HepG2 (cell line): ENCODE data around the gene OR6S1. TPM values are rescaled to one million over a fixed set of nuclear protein-coding genes. Genes with fewer than 3 reads are reported as not detected.

Experiments used
- ARHGAP35 ChIP-seq: sonication (generic); formaldehyde crosslinking; IDR thresholded peaks from 2 replicates; pipeline ENCODE4 v1.9.0; 2022; ENCODE audit warnings: mild to moderate bottlenecking, inconsistent platforms, moderate library complexity, missing genetic modification reagents, borderline replicate concordance
- CAMTA2 ChIP-seq: sonication (generic); formaldehyde crosslinking; IDR thresholded peaks from 2 replicates; pipeline ENCODE4 v1.4.0; 2020; ENCODE audit warnings: mild to moderate bottlenecking, missing genetic modification reagents, borderline replicate concordance
- DMAP1 ChIP-seq: IDR thresholded peaks from 2 replicates; pipeline ENCODE4 v1.6.1; 2016
- FIP1L1 ChIP-seq: fragments of 200-400 bp; formaldehyde crosslinking; IDR thresholded peaks from 2 replicates; pipeline ENCODE4 v1.6.1; 2018; ENCODE audit warnings: low read depth, mild to moderate bottlenecking, low read length, moderate library complexity, borderline replicate concordance; ENCODE audit not compliant: insufficient read depth
- KDM5A ChIP-seq: fragments of 200-600 bp; sonication (generic); IDR thresholded peaks from 2 replicates; pipeline ENCODE4 v1.7.0; 2018; ENCODE audit warnings: antibody characterized with exemption, mild to moderate bottlenecking, low read length, borderline replicate concordance
- POLR2G ChIP-seq: fragments of 200-400 bp; formaldehyde crosslinking; IDR thresholded peaks from 2 replicates; pipeline ENCODE4 v1.6.1; 2018; ENCODE audit warnings: mild to moderate bottlenecking, low read depth, low read length, moderate library complexity
- TCF7L2 ChIP-seq: IDR thresholded peaks from 2 replicates; pipeline ENCODE4 v1.6.1; 2011; ENCODE audit warnings: mild to moderate bottlenecking, low read depth, low read length, moderate library complexity
- ZFP62 ChIP-seq: sonication (generic); formaldehyde crosslinking; IDR thresholded peaks from 2 replicates; pipeline ENCODE4 v1.4.0; 2020; ENCODE audit warnings: missing genetic modification reagents
- polyA plus RNA-seq, 8 experiments: library from polyadenylated mRNA; depleted of rRNA in 3 of 8; stranded (reverse) in 7 of 8; unstranded in 1 of 8; fragments of >200 nt; fragmentation: Illumina TruSeq in 4 of 8; extraction: Trizol in 4 of 8; gene quantifications; 2 replicates each; pipeline versions ENCODE4 v1.2.1 to v1.2.3, GENCODE V29; 2011 to 2016; ENCODE audit warnings: low read depth in 4 of 8, missing spikeins in 1 of 8, mixed read lengths in 1 of 8; ENCODE audit not compliant: insufficient read depth in 1 of 8
- total RNA-seq, 5 experiments: library from RNA; depleted of rRNA; stranded (reverse); fragments of >200 nt; fragmentation: Illumina TruSeq; extraction: Trizol; gene quantifications; 2 replicates each; pipeline ENCODE4 v1.2.3, GENCODE V29; 2016; ENCODE audit warnings: low read depth in 1 of 5
- TF ChIP-seq, protein P1 (sequence below): sonication (generic); formaldehyde crosslinking; conservative IDR thresholded peaks from 2 replicates; pipeline ENCODE4 v1.4.0; 2020; ENCODE audit warnings: mild to moderate bottlenecking, missing genetic modification reagents, moderate library complexity
- TF ChIP-seq, protein P2 (sequence below): sonication (generic); formaldehyde crosslinking; conservative IDR thresholded peaks from 2 replicates; pipeline ENCODE4 v1.4.0; 2020; ENCODE audit warnings: missing genetic modification reagents
- TF ChIP-seq, protein P3 (sequence below): sonication (generic); formaldehyde crosslinking; IDR thresholded peaks from 2 replicates; pipeline ENCODE4 v1.8.0; 2022; ENCODE audit warnings: missing genetic modification reagents, mild to moderate bottlenecking, borderline replicate concordance
- TF ChIP-seq, protein P4 (sequence below): sonication (generic); formaldehyde crosslinking; IDR thresholded peaks from 2 replicates; pipeline ENCODE4 v1.4.0; 2020; ENCODE audit warnings: mild to moderate bottlenecking, missing genetic modification reagents
- TF ChIP-seq, protein P5 (sequence below): sonication (generic); formaldehyde crosslinking; IDR thresholded peaks from one replicate; pipeline ENCODE4 v1.5.1; 2020; ENCODE audit warnings: mild to moderate bottlenecking, missing genetic modification reagents; ENCODE audit errors: not compliant biosample characterization

The OR6S1 gene
- total and polyA plus RNA-seq, 2 of the 13 experiments (the other 11 are each of a cell fraction or from before 2014, with no cell fraction given), result 0.09 TPM; not detected in 1

DNA sequence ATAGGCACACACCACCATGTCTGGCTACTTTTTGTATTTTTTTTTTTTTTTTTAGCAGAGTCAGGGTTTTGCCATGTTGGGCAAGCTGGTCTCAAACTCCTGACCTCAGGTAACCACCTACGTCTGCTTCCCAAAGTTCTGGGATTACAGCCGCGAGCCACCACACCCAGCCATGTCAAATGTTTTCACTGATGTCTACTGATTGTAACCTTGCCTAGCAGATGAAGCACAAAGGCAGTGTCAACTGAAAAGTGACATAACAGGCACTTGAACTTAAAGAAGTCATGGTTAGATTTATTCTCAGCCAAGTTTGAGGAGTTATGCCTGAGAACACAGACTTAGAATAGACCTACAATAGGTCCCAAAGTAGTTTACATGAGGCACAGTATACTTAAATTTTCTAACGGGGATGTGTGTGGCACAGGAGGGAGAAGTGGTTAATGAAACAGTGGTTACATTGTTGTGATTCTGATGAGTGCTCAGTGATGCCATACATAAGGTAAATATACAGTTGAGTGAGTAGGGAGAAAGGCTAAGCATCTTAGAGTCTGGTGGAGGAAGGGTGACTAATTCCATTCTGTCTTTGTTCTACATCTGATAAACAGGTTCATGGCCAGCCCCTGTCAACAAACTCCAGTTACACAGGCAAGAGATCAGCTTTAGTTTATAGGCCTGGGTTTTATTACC lies 30.2 kb upstream of the OR6S1 start (continued):
- TF ChIP-seq, protein P1, sequence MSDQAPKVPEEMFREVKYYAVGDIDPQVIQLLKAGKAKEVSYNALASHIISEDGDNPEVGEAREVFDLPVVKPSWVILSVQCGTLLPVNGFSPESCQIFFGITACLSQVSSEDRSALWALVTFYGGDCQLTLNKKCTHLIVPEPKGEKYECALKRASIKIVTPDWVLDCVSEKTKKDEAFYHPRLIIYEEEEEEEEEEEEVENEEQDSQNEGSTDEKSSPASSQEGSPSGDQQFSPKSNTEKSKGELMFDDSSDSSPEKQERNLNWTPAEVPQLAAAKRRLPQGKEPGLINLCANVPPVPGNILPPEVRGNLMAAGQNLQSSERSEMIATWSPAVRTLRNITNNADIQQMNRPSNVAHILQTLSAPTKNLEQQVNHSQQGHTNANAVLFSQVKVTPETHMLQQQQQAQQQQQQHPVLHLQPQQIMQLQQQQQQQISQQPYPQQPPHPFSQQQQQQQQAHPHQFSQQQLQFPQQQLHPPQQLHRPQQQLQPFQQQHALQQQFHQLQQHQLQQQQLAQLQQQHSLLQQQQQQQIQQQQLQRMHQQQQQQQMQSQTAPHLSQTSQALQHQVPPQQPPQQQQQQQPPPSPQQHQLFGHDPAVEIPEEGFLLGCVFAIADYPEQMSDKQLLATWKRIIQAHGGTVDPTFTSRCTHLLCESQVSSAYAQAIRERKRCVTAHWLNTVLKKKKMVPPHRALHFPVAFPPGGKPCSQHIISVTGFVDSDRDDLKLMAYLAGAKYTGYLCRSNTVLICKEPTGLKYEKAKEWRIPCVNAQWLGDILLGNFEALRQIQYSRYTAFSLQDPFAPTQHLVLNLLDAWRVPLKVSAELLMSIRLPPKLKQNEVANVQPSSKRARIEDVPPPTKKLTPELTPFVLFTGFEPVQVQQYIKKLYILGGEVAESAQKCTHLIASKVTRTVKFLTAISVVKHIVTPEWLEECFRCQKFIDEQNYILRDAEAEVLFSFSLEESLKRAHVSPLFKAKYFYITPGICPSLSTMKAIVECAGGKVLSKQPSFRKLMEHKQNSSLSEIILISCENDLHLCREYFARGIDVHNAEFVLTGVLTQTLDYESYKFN (CRISPR knock-in tag), result peak; percentile 85
- TF ChIP-seq KDM5A, result peak; percentile 54; the same call in 1 of the 2 replicates
- no peak for TF ChIP-seq TCF7L2
- no peak for TF ChIP-seq FIP1L1
- TF ChIP-seq, protein P2, sequence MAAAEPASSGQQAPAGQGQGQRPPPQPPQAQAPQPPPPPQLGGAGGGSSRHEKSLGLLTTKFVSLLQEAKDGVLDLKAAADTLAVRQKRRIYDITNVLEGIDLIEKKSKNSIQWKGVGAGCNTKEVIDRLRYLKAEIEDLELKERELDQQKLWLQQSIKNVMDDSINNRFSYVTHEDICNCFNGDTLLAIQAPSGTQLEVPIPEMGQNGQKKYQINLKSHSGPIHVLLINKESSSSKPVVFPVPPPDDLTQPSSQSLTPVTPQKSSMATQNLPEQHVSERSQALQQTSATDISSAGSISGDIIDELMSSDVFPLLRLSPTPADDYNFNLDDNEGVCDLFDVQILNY, result no peak
- TF ChIP-seq, protein P3, sequence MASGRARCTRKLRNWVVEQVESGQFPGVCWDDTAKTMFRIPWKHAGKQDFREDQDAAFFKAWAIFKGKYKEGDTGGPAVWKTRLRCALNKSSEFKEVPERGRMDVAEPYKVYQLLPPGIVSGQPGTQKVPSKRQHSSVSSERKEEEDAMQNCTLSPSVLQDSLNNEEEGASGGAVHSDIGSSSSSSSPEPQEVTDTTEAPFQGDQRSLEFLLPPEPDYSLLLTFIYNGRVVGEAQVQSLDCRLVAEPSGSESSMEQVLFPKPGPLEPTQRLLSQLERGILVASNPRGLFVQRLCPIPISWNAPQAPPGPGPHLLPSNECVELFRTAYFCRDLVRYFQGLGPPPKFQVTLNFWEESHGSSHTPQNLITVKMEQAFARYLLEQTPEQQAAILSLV (CRISPR knock-in tag), result no peak
- no peak; the same call in 1 of the 2 replicates for TF ChIP-seq DMAP1 (CRISPR knock-in tag)
- TF ChIP-seq, protein P4, sequence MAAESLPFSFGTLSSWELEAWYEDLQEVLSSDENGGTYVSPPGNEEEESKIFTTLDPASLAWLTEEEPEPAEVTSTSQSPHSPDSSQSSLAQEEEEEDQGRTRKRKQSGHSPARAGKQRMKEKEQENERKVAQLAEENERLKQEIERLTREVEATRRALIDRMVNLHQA (CRISPR knock-in tag), result no peak
- TF ChIP-seq CAMTA2 (CRISPR knock-in tag), result no peak
- TF ChIP-seq, protein P5, sequence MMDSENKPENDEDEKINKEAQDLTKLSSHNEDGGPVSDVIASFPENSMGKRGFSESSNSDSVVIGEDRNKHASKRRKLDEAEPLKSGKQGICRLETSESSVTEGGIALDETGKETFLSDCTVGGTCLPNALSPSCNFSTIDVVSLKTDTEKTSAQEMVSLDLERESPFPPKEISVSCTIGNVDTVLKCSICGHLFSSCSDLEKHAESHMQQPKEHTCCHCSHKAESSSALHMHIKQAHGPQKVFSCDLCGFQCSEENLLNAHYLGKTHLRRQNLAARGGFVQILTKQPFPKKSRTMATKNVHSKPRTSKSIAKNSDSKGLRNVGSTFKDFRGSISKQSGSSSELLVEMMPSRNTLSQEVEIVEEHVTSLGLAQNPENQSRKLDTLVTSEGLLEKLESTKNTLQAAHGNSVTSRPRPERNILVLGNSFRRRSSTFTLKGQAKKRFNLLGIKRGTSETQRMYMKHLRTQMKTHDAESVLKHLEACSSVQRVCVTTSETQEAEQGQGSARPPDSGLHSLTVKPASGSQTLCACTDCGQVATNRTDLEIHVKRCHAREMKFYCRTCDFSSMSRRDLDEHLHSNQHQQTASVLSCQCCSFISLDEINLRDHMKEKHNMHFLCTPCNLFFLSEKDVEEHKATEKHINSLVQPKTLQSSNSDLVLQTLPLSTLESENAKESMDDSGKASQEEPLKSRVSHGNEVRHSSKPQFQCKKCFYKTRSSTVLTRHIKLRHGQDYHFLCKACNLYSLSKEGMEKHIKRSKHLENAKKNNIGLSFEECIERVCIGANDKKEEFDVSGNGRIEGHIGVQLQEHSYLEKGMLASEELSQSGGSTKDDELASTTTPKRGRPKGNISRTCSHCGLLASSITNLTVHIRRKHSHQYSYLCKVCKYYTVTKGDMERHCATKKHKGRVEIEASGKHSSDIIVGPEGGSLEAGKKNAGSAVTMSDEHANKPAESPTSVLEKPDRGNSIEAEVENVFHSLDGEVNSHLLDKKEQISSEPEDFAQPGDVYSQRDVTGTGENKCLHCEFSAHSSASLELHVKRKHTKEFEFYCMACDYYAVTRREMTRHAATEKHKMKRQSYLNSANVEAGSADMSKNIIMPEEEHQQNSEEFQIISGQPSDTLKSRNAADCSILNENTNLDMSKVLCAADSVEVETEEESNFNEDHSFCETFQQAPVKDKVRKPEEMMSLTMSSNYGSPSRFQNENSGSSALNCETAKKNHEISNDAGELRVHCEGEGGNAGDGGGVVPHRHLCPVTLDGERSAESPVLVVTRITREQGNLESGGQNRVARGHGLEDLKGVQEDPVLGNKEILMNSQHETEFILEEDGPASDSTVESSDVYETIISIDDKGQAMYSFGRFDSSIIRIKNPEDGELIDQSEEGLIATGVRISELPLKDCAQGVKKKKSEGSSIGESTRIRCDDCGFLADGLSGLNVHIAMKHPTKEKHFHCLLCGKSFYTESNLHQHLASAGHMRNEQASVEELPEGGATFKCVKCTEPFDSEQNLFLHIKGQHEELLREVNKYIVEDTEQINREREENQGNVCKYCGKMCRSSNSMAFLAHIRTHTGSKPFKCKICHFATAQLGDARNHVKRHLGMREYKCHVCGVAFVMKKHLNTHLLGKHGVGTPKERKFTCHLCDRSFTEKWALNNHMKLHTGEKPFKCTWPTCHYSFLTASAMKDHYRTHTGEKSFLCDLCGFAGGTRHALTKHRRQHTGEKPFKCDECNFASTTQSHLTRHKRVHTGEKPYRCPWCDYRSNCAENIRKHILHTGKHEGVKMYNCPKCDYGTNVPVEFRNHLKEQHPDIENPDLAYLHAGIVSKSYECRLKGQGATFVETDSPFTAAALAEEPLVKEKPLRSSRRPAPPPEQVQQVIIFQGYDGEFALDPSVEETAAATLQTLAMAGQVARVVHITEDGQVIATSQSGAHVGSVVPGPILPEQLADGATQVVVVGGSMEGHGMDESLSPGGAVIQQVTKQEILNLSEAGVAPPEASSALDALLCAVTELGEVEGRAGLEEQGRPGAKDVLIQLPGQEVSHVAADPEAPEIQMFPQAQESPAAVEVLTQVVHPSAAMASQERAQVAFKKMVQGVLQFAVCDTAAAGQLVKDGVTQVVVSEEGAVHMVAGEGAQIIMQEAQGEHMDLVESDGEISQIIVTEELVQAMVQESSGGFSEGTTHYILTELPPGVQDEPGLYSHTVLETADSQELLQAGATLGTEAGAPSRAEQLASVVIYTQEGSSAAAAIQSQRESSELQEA, result no peak
- no peak for TF ChIP-seq ARHGAP35
- no peak for TF ChIP-seq ZFP62 (CRISPR knock-in tag)
- TF ChIP-seq POLR2G, result no peak
